OCI-M1 (cell line): Measurements from ENCODE around the gene ITPR1.
"Not testable (repeated sequence)": the region's sequence is repeated elsewhere in the genome, so short reads cannot be mapped to it uniquely, and the experiment has no call there.

ENCODE experiments used
- DNase-seq: peaks from one replicate; lab custom pipeline; 2025; lab: John Stamatoyannopoulos, UW

The ITPR1 gene

DNA sequence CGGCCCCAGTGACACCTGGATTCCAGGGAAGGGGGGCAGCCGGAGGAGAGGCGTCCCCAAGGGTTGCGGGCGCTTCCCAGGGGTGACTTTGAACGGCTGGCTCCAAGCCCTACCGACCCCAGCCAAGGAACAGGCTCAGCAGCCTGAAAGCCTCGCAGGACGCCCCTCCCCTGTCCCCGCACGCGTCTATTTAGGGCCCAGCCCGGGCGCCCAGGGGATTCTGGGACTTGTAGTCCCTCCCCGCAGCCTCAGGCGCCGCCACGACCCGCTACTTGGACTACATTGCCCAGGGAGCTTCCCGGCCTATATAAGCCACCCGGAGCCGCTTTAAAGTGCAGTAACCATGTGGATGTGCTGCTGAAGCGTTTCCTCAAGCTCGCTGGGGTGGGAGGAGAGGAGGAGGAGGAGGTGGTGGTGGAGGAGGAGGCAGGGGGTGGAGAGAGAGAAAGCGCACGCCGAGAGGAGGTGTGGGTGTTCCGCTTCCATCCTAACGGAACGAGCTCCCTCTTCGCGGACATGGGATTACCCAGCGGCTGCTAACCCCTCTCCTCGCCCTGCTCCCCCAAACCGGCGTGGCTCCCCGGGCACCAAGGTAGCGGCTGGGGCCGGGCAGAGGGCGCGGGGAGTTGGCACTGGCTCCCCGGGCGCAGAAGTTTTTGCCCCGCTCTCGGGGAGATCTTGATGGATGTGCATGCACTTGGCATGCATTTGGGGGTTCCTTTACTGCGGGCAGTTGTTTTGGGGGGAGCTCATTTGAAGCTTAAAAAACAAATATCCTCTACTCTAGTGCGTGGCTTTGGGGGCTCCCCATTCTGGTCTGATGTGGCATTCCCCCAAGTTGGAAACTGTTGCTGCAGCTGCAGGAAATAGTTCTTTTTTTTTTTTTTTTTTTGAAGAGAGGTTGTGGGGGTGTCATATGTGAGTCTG lies at the start of gene ITPR1:
ITPR1 (plus strand) TSS at position 335 of the 927 bp plus-strand sequence. CDS start 23,144 bp downstream, outside the sequence.
- DNase-seq, result peak; percentile 100

GRCh38 chr3:4447295-4447999 lies 45.7 kb upstream of the ITPR1 start:
- peak; percentile 31 for DNase-seq

DNA sequence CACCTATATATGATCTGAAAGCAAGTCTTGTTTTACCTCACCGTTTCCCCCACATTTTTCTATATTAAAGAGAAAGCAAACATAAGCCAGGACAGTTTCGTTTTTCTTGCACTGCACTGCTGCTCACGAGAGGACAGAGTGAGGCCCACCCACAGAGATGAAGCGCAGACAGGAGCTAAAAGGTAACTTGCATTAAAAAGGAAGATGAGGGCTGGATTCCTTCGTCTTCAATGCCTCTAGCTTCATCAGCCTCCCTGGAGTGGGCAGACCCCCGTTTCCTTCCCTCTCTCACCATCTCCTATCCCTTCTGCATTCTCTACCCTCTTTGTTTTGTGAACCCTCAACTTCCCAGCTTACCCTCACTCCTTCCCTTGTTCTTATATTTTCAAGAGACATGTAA lies 45.0 kb upstream of the ITPR1 start:
- DNase-seq, result no peak

GRCh38 chr3:4449043-4449805 lies 43.9 kb upstream of the ITPR1 start:
- DNase-seq, result peak; percentile 88

- no peak for DNase-seq
These were observed 39.0 kb upstream of the ITPR1 start for GRCh38 chr3:4454142-4454541.

DNA sequence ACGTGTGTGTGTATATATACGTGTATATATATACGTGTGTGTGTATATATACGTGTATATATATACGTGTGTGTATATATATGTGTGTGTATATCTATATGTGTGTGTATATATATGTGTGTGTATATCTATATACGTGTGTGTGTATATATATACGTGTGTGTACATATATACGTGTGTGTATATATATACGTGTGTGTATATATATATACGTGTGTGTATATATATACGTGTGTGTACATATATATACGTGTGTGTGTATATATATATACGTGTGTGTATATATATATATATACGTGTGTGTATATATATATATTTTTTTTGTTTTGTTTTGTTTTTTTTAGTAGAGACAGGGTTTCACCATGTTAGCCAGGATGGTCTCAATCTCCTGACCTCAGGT lies 36.4 kb upstream of the ITPR1 start:
- not testable (repeated sequence) for DNase-seq

DNA sequence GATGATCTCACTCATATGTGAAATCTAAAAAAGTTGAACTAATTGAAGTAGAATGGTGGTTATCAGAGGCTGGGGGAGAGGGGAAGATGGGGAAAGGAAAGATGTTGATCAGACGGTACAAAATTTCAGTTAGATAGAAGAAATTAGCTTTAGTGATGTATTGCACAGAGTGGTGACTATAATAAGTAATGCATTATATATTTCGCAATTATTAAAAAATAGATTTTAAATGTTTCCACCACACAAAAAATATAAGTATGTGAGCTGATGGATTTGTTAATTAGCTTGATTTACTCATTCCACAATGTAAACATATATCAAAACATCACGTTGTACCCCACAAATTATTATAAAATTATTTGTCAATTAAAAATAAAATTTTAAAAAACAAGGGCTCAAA lies 34.2 kb upstream of the ITPR1 start:
- DNase-seq, result no peak

GRCh38 chr3:4460334-4460733 lies 32.8 kb upstream of the ITPR1 start:
- no peak for DNase-seq

- DNase-seq, result no peak
These were observed 31.6 kb upstream of the ITPR1 start for GRCh38 chr3:4461468-4462090.

DNA sequence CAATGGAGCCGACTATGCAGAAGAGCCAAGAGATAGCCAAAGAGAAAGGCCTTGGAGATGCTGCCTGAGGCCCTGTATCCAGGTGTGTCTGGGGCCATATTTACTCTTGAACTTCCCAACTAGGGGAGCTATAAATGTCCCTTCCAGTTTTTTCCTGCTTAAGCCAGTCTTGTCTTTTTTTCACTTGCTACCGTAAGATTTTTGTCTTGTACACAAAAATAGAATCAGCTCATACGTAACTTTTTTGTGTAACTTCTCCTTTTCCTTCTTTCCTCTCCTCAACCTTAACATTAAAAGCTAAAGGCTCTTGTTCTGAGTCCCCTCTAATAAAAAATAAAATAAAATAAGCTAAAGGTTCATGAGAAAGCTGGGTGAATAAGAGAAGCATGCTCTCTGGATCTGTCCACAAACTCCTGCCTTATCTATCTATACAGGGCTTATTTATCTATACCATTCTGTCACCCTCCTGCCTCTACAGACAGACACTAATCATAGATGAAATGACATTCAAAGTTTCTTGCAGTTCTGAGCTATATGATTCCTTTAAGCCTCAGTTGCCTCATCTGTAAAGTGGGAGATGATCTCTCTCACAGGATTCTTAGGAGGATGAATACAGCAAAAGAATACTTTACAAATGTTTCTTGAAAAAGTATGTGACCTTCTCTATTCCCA lies 30.6 kb upstream of the ITPR1 start:
- DNase-seq, result peak; percentile 81

DNA sequence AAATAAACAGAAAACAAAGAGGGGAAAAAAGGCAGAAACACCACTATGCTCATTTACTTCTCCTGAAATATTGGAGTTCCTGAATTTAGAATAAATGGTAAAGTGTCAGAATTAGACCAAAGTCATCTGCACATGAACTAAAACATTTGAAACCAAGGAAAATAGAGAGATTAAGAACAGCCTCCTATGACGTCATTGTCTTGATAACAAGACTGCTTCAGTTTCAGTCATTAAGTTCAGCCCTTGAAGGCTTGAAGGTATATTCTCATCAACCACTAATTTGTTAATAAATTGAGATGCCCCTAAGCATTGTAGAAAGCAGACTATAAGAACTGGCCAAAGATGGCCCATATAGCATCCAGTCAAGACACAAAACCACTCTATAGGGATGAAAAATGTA lies 28.6 kb upstream of the ITPR1 start:
- peak; percentile 33 for DNase-seq

DNA sequence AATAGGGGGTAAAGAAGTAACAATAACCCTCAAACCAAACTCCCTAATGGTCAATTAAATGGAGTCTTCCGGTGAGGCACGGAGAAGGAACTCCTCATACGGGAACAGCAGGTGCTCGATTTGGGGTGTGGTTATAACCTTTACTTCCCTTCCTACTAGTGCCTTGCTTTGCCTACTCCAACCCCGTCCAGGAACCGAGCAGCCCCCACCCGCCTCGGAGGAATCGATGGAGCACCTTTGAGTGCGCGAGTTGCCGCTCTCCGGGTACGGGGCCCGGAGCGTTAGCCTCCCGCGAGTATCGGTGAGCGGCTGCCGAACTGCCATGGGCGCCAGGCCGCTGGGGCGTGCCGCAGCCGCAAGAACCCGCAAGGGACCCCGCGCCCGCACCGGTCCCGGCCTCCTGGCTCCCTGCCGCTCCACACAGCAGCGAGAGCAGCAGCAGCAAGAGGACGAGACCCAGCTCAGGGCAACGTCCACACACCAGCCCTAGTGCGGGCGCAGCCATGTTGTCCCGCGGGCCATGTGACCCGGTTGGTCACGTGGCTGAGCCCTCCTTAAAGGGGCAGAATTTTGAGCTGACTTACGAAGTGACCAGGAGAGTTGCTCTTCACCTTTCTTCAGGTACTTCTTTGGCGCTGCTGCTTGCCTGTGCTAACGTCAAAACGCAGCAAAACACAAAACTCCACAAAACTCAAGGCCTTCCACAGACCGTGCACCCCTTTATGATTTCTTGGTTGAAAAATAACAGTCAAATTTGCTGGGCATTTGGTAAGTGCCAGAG lies 26.2 kb upstream of the ITPR1 start, which contains the start of gene SUMF1:
SUMF1 (minus strand) TSS at position 529 of the 781 bp plus-strand sequence; CDS start at position 505, 24 bp downstream.
- DNase-seq, result peak; percentile 94

GRCh38 chr3:4467522-4467867 lies 25.7 kb upstream of the ITPR1 start:
- DNase-seq, result no peak

- DNase-seq, result no peak
These were observed 21.2 kb upstream of the ITPR1 start for GRCh38 chr3:4471907-4472306.

GRCh38 chr3:4472312-4472711 lies 20.8 kb upstream of the ITPR1 start:
- no peak for DNase-seq

- peak; percentile 45 for DNase-seq
These were observed 20.4 kb upstream of the ITPR1 start for GRCh38 chr3:4472766-4473165.

GRCh38 chr3:4474683-4475490 lies 18.3 kb upstream of the ITPR1 start:
- peak; percentile 77 for DNase-seq

- DNase-seq, result peak; percentile 33
These were observed 17.3 kb upstream of the ITPR1 start for GRCh38 chr3:4475804-4476203.

- peak; percentile 27 for DNase-seq
These were observed 16.7 kb upstream of the ITPR1 start for GRCh38 chr3:4476496-4476895.

DNA sequence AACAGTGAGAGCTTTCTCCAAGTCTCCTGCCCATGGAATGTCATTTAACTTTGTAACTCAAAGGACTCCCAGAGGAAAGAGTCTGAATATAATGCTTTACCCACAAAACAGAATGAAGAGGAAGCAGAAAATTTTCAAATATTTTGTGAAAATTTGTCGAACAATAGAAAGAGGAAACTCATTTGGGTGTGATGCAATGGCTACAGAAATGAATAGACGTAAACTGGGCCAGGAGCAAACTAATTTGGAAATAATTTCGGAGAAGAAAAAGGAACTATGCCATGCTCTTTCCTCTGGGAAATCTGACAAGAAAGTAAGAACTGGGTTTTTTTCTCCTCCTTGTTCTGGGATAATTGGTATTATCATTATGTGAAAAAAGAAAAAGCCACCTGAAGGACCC lies 14.9 kb upstream of the ITPR1 start:
- DNase-seq, result peak; percentile 39
